ENCODE measurements around the gene LRRC34.

The LRRC34 gene

DNA sequence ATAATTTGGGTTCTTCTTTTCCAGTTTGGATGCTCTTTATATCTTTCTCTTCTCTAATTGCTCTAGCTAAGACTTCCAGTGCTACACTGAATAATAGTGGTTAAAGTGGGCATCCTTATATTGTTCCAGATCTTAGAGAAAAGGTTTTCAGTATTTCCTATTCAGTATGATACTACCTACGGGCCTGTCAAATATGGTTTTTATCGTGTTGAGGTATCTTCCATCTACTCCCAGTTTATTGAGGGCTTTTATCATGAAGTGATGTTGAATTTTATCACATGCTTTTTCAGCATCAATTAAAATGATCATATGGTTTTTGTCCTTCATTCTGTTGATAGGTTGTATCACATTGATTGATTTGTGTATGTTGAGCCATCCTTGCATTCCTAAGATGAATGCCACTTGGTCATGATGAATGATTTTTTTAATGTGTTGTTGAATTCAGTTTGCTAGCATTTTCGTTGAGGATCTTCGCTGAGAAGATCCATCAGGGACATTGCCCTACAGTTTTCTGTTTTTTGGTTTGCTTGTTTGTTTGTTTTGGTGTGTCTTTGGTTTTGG, 3.0 kb upstream of the LRRC34 start:
- Histone ChIP-seq H3K27ac (ENCODE audit: insufficient read depth in 1 of 2, low read depth in 1 of 2, low read length in 2 of 2, poor library complexity in 1 of 2, severe bottlenecking in 2 of 2) (no peak overlapping the region), H3K27me3 (replicated peaks in 2 of 5; ENCODE audit: control insufficient read depth in 4 of 5, insufficient read depth in 5 of 5, low read length in 4 of 5) (no peaks in the 10 kb centered on the region), H3K9me3 (ENCODE audit: control extremely low read depth in 1 of 5, control insufficient read depth in 4 of 5, insufficient read depth in 2 of 5, low read depth in 1 of 5, low read length in 4 of 5) (peaks cover 0 to 7% (median 3%) of the 10 kb centered on the region in 5 experiments), H3K4me3 (ENCODE audit: control insufficient read depth in 1 of 7, extremely low read depth in 1 of 7, insufficient read depth in 4 of 7, low read depth in 2 of 7, low read length in 6 of 7) (no peak overlapping the region), H3K36me3 (ENCODE audit: control insufficient read depth in 4 of 4, insufficient read depth in 4 of 4, low read length in 3 of 4) (no peaks in the 10 kb centered on the region), H3K4me1 (ENCODE audit: control extremely low read depth in 1 of 4, control insufficient read depth in 4 of 4, insufficient read depth in 4 of 4, low read length in 3 of 4) (peaks cover 5 to 28% (median 26%) of the 10 kb centered on the region in 4 experiments)
- DNase-seq, result peak in 2 of 3 donors; percentile 41 to 54
- WGBS (ENCODE audit: insufficient coverage), result 100% methylated on average over 2 of the region's 4 CpGs
- POLR2A ChIA-PET, result no interaction called here
- CTCF ChIA-PET, result no interaction called here

DNA sequence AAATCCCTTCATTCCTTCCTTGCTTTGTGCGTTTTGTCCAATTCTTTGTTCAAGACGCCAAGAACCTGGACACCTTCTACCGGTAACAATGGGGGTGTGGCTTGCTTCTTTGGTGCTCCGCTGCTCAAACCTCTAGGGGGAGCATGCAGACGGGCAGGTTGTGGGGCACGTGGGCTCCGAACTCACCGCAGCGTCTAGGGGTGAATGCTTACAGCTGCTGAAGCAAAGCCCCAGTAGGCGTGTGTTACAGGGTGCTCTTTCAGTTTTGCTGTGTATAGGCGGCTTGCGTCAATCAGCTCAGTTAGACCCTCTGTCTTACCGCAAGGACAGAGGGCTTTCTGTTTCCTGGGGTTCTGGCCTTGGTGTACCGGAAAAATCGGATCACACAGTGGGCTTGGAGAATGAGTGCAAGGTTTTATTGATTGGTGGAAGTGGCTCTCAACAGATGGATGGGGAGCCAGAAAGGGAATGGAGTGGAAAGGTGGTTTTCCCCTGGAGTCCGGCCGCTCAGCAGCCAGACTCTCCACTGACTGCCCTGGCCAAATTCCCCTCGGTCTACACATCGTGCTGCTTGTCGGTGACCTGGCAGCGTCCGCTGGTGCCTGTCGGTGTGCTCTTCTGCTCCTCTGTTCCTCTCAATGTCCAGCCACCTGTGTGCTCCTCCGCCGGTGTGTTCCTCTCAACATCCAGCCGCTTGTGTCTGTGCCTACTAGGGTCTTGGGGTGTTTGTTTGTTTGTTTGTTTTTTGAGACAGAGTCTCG, 1.2 kb upstream of the LRRC34 start:
- DNase-seq, result peak; percentile 86 to 94 (median 93)
- H3K4me1 ChIP-seq (ENCODE audit: control extremely low read depth in 1 of 4, control insufficient read depth in 4 of 4, insufficient read depth in 4 of 4, low read length in 3 of 4), result peaks cover 5 to 32% (median 29%) of the 10 kb centered on the region in 4 experiments
- H3K4me3 ChIP-seq (ENCODE audit: control insufficient read depth in 1 of 7, extremely low read depth in 1 of 7, insufficient read depth in 4 of 7, low read depth in 2 of 7, low read length in 6 of 7), result peak overlapping the region in 5 of 7 experiments; percentile 83 to 96 (median 90)
- ChIA-PET CTCF (interaction anchor here (1.1 to 2.1 kb wide), 2 partner anchors 19 to 48 kb away, joined by 4 to 6 read pairs; no protein-coding TSS in a partner anchor), POLR2A (interaction anchor here (0.6 kb wide), 1 partner anchor 327 kb away, joined by 3 read pairs; no protein-coding TSS in a partner anchor)
- H3K27ac ChIP-seq (ENCODE audit: insufficient read depth in 1 of 2, low read depth in 1 of 2, low read length in 2 of 2, poor library complexity in 1 of 2, severe bottlenecking in 2 of 2), result no peak overlapping the region
- H3K36me3 ChIP-seq (ENCODE audit: control insufficient read depth in 4 of 4, insufficient read depth in 4 of 4, low read length in 3 of 4), result no peaks in the 10 kb centered on the region
- no peaks in the 10 kb centered on the region for H3K27me3 ChIP-seq (replicated peaks in 2 of 5; ENCODE audit: control insufficient read depth in 4 of 5, insufficient read depth in 5 of 5, low read length in 4 of 5)
- 26% methylated on average over 13 of the region's 27 CpGs for WGBS (ENCODE audit: insufficient coverage)
- peaks cover 0 to 7% (median 3%) of the 10 kb centered on the region in 5 experiments for H3K9me3 ChIP-seq (ENCODE audit: control extremely low read depth in 1 of 5, control insufficient read depth in 4 of 5, insufficient read depth in 2 of 5, low read depth in 1 of 5, low read length in 4 of 5)

DNA sequence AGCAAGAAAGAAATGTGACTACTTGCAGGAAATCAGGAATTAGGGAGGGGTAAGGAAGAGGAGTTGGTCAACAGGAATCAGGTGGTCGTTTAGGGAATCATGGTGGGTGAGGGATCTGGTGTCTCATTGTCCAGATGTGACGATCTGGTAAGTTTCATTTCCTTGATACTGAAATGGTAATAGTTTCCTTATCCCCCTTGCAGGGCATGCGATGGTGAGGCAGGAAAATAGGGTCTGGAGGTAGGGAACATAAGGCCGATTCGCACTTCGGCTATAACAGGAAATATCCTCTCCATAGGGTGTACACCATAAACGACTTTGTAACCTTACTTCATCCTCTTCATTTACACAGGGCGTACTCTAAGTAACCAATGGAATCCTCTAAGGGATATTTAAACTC, 574 bp upstream of the LRRC34 start:
- POLR2A ChIA-PET, result no interaction called here
- Histone ChIP-seq H3K27me3 (replicated peaks in 2 of 5; ENCODE audit: control insufficient read depth in 4 of 5, insufficient read depth in 5 of 5, low read length in 4 of 5) (no peaks in the 10 kb centered on the region), H3K36me3 (ENCODE audit: control insufficient read depth in 4 of 4, insufficient read depth in 4 of 4, low read length in 3 of 4) (no peaks in the 10 kb centered on the region), H3K4me3 (ENCODE audit: control insufficient read depth in 1 of 7, extremely low read depth in 1 of 7, insufficient read depth in 4 of 7, low read depth in 2 of 7, low read length in 6 of 7) (peak overlapping the region in 6 of 7 experiments; percentile 70 to 96 (median 87)), H3K27ac (ENCODE audit: insufficient read depth in 1 of 2, low read depth in 1 of 2, low read length in 2 of 2, poor library complexity in 1 of 2, severe bottlenecking in 2 of 2) (peak overlapping the region in 1 of 2 experiments; percentile 85), H3K9me3 (ENCODE audit: control extremely low read depth in 1 of 5, control insufficient read depth in 4 of 5, insufficient read depth in 2 of 5, low read depth in 1 of 5, low read length in 4 of 5) (peaks cover 0 to 7% (median 3%) of the 10 kb centered on the region in 5 experiments), H3K4me1 (ENCODE audit: control extremely low read depth in 1 of 4, control insufficient read depth in 4 of 4, insufficient read depth in 4 of 4, low read length in 3 of 4) (peaks cover 8 to 35% (median 32%) of the 10 kb centered on the region in 4 experiments)
- 18% methylated on average over 3 of the region's 8 CpGs for WGBS (ENCODE audit: insufficient coverage)
- DNase-seq, result peak in 1 of 3 donors; percentile 15
- CTCF ChIA-PET, result interaction anchor here (1.1 to 2.1 kb wide), 3 partner anchors 18 to 49 kb away, joined by 4 to 6 read pairs (median 4); no protein-coding TSS in a partner anchor

DNA sequence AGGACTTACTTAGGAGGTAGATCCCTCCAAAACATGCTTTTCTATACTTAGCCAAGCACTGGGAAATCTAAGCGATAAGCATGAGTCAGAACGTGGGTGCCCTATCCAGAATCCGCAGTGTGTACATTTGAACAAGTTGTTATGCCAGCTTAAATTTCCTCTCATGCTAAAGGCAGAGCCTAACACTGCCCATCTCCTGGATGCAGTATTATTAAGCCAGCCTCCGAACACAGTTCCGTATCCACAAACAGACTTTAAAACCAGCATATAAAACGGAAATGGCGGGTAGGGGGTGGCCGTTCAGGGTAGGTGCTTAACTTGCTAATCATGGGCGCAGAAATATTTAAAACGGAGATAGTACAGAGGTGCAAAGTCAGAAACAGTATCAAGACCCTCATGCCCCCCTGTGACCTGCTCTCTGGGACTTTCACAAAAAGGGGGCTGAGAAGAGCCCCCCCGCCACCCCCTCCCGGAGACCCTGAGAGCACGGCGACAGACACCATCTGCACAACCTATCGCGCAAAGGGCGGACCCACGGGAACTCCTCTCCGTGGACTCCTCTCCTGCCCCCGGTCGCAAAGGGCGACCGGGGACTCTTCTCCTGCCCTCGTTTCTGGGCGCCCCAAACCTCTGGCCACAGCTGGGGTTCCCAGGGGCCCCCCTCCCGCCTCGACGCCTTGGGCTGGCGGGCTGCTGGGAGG, 923 bp downstream of the LRRC34 start:
- Histone ChIP-seq H3K9me3 (ENCODE audit: control extremely low read depth in 1 of 5, control insufficient read depth in 4 of 5, insufficient read depth in 2 of 5, low read depth in 1 of 5, low read length in 4 of 5) (peaks cover 0 to 7% (median 3%) of the 10 kb centered on the region in 5 experiments), H3K27me3 (replicated peaks in 2 of 5; ENCODE audit: control insufficient read depth in 4 of 5, insufficient read depth in 5 of 5, low read length in 4 of 5) (no peaks in the 10 kb centered on the region), H3K4me1 (ENCODE audit: control extremely low read depth in 1 of 4, control insufficient read depth in 4 of 4, insufficient read depth in 4 of 4, low read length in 3 of 4) (peaks cover 8 to 35% (median 32%) of the 10 kb centered on the region in 4 experiments), H3K36me3 (ENCODE audit: control insufficient read depth in 4 of 4, insufficient read depth in 4 of 4, low read length in 3 of 4) (peaks cover 0 to 3% (median under 1%) of the 10 kb centered on the region in 4 experiments), H3K4me3 (ENCODE audit: control insufficient read depth in 1 of 7, extremely low read depth in 1 of 7, insufficient read depth in 4 of 7, low read depth in 2 of 7, low read length in 6 of 7) (peak overlapping the region; percentile 70 to 96 (median 84)), H3K27ac (ENCODE audit: insufficient read depth in 1 of 2, low read depth in 1 of 2, low read length in 2 of 2, poor library complexity in 1 of 2, severe bottlenecking in 2 of 2) (peak overlapping the region; percentile 56 to 85)
- POLR2A ChIA-PET, result interaction anchor here (0.9 to 1.0 kb wide), 2 partner anchors 11 to 39 kb away, joined by 4 to 6 read pairs; partner anchors contain the start of gene MYNN
- CTCF ChIA-PET, result interaction anchor here (1.0 to 2.3 kb wide), 5 partner anchors 14 to 49 kb away, joined by 3 to 11 read pairs (median 4); partner anchors contain the start of gene MYNN
- 0% methylated on average over 23 of the region's 29 CpGs for WGBS (ENCODE audit: insufficient coverage)
- DNase-seq, result peak; percentile 50 to 82 (median 77)

DNA sequence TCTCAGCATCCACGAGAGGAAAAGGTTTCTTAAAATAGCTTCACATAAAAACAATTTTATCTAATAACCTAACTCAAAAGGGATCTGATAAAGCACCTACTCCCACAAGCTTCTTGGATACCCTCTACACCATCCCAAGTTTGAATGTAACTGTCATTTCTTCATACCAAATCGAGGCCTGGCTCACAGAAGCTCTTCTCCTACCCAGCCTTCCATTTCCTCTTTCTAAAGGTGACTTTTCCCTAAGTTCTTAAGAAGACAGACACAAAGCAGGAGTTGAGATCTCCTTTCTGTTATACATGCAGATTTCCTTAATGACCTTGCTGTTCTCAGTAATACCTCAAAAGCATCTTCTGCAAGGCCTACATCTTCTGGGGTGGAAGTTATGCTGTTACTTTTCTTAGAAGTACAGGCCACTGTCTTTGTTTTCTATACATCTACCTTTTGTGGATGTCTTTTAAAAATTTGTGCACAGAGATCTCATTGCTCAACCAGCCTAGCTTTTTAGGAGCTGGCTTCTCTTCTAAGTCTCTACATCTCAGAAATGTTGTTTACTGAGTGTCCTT, 3.4 kb downstream of the LRRC34 start:
- Histone ChIP-seq H3K36me3 (ENCODE audit: control insufficient read depth in 4 of 4, insufficient read depth in 4 of 4, low read length in 3 of 4) (peaks cover 0 to 9% (median 2%) of the 10 kb centered on the region in 4 experiments), H3K9me3 (ENCODE audit: control extremely low read depth in 1 of 5, control insufficient read depth in 4 of 5, insufficient read depth in 2 of 5, low read depth in 1 of 5, low read length in 4 of 5) (no peaks in the 10 kb centered on the region), H3K27ac (ENCODE audit: insufficient read depth in 1 of 2, low read depth in 1 of 2, low read length in 2 of 2, poor library complexity in 1 of 2, severe bottlenecking in 2 of 2) (no peak overlapping the region), H3K27me3 (replicated peaks in 2 of 5; ENCODE audit: control insufficient read depth in 4 of 5, insufficient read depth in 5 of 5, low read length in 4 of 5) (no peaks in the 10 kb centered on the region), H3K4me3 (ENCODE audit: control insufficient read depth in 1 of 7, extremely low read depth in 1 of 7, insufficient read depth in 4 of 7, low read depth in 2 of 7, low read length in 6 of 7) (no peak overlapping the region), H3K4me1 (ENCODE audit: control extremely low read depth in 1 of 4, control insufficient read depth in 4 of 4, insufficient read depth in 4 of 4, low read length in 3 of 4) (peaks cover 8 to 35% (median 32%) of the 10 kb centered on the region in 4 experiments)
- POLR2A ChIA-PET, result interaction anchor here (0.5 kb wide), 1 partner anchor 143 kb away, joined by 3 read pairs; no protein-coding TSS in a partner anchor
- peak in 1 of 3 donors; percentile 7 for DNase-seq
- 44% methylated on average over 1 of the region's 2 CpGs for WGBS (ENCODE audit: insufficient coverage)
- CTCF ChIA-PET, result interaction anchor here (0.7 to 1.6 kb wide), 3 partner anchors 10 to 102 kb away, joined by 3 to 5 read pairs (median 3); partner anchors contain the start of gene SAMD7

DNA sequence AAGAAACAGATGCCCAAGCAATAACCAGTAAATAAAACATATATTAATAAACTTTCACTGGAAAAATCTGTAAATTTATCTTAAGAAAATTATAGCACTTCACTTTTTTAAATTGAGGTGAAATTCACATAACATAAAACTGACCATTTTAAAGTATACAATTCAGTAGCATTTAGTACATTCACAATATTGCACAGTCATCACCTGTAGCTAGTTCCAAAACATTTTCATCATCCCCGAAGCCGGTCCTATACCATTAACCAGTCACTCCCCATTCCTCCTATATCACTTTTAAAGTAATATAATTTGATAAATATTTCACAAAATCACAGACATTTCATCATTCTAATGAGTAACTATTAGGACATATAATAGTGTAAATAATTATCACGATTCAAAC, 8.0 kb downstream of the LRRC34 start:
- Histone ChIP-seq H3K27ac (ENCODE audit: insufficient read depth in 1 of 2, low read depth in 1 of 2, low read length in 2 of 2, poor library complexity in 1 of 2, severe bottlenecking in 2 of 2) (no peak overlapping the region), H3K4me1 (ENCODE audit: control extremely low read depth in 1 of 4, control insufficient read depth in 4 of 4, insufficient read depth in 4 of 4, low read length in 3 of 4) (peaks cover 3 to 9% (median 5%) of the 10 kb centered on the region in 4 experiments), H3K4me3 (ENCODE audit: control insufficient read depth in 1 of 7, extremely low read depth in 1 of 7, insufficient read depth in 4 of 7, low read depth in 2 of 7, low read length in 6 of 7) (no peak overlapping the region), H3K9me3 (ENCODE audit: control extremely low read depth in 1 of 5, control insufficient read depth in 4 of 5, insufficient read depth in 2 of 5, low read depth in 1 of 5, low read length in 4 of 5) (no peaks in the 10 kb centered on the region), H3K36me3 (ENCODE audit: control insufficient read depth in 4 of 4, insufficient read depth in 4 of 4, low read length in 3 of 4) (peaks cover 4 to 26% (median 14%) of the 10 kb centered on the region in 4 experiments), H3K27me3 (replicated peaks in 2 of 5; ENCODE audit: control insufficient read depth in 4 of 5, insufficient read depth in 5 of 5, low read length in 4 of 5) (no peaks in the 10 kb centered on the region)
- CTCF ChIA-PET, result no interaction called here
- no CpG with 5 or more reads among the region's 3 CpGs for WGBS (ENCODE audit: insufficient coverage)
- DNase-seq, result no peak
- POLR2A ChIA-PET, result no interaction called here

All from common myeloid progenitor, CD34-positive (primary cell).